ENCODE data around the gene PEX3. TPM values are rescaled to one million over a fixed set of nuclear protein-coding genes. Genes with fewer than 3 reads are reported as not detected.

PEX3 gene
- total and polyA plus RNA-seq, 2 of the 4 experiments (the other 2 are of a cell fraction): 13.3 to 13.7 TPM

DNA sequence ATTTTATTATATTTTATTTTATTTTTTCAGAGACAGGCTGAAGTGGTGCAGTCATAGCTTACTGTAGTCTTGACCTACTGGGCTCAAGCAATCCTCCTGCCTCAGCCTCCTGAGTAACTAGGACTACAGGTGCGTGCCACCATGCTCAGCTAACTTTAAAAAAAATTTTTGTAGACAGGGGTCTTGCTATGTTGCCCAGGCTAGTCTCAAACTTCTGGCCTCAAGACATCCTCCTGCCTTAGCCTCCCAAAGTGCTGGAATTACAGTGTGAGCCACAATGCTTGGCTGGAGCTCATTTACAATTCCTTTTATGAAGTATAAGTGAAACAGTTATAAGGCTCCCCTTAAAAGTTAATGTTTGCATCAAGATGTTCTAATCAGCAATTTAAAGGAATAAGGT, 46.4 kb downstream of the PEX3 start:
- Histone ChIP-seq H2AK9ac (replicated peaks; ENCODE audit: low read depth, low read length, poor library complexity) (no peak overlapping the region), H3K27ac (ENCODE audit: insufficient read depth, low read length) (no peak overlapping the region), H3K4me1 (ENCODE audit: control insufficient read depth, insufficient read depth, low read length) (no peaks in the 10 kb centered on the region), H3K9me1 (ENCODE audit: insufficient read depth, low read length) (no peaks in the 10 kb centered on the region), H2BK120ac (ENCODE audit: low read depth, low read length) (no peak overlapping the region), H3K4me3 (ENCODE audit: insufficient read depth, low read depth, low read length) (no peak overlapping the region), H3K18ac (ENCODE audit: low read depth, low read length) (no peak overlapping the region), H3K27me3 (ENCODE audit: control insufficient read depth, insufficient read depth, low read length) (no peaks in the 10 kb centered on the region), H3K9me3 (ENCODE audit: control insufficient read depth, insufficient read depth, low read length) (no peaks in the 10 kb centered on the region), H2BK20ac (ENCODE audit: low read depth, low read length) (no peak overlapping the region), H4K91ac (ENCODE audit: insufficient read depth, low read depth, low read length) (no peak overlapping the region), H2AK5ac (ENCODE audit: low read depth, low read length) (no peak overlapping the region), H3K79me1 (ENCODE audit: low read depth in 1 of 2, low read length in 2 of 2) (peaks cover 4 to 5% of the 10 kb centered on the region in 2 experiments; a peak in 2 of 4 replicates), H3K56ac (ENCODE audit: extremely low read depth, insufficient read depth, low read length) (no peak overlapping the region), H4K8ac (ENCODE audit: low read depth in 2 of 2, low read length in 2 of 2) (no peak overlapping the region), H3K4ac (ENCODE audit: low read depth, low read length) (no peak overlapping the region), H3K36me3 (ENCODE audit: control insufficient read depth, insufficient read depth, low read length) (peaks cover 31% of the 10 kb centered on the region), H3K9ac (ENCODE audit: low read depth, low read length) (no peak overlapping the region), H4K20me1 (ENCODE audit: insufficient read depth, low read length) (no peaks in the 10 kb centered on the region), H3K23ac (ENCODE audit: low read depth, low read length) (no peak overlapping the region), H3K14ac (replicated peaks; ENCODE audit: low read depth, low read length) (no peak overlapping the region), H2BK5ac (ENCODE audit: low read depth, low read length, poor library complexity, severe bottlenecking) (no peak overlapping the region), H2AFZ (replicated peaks; ENCODE audit: low read length, poor library complexity) (no peak overlapping the region), H2BK15ac (ENCODE audit: low read depth, low read length) (no peak overlapping the region), H4K5ac (ENCODE audit: low read depth, low read length) (no peak overlapping the region), H3K4me2 (ENCODE audit: low read depth, low read length) (no peak overlapping the region)
- TF ChIP-seq, protein P1, sequence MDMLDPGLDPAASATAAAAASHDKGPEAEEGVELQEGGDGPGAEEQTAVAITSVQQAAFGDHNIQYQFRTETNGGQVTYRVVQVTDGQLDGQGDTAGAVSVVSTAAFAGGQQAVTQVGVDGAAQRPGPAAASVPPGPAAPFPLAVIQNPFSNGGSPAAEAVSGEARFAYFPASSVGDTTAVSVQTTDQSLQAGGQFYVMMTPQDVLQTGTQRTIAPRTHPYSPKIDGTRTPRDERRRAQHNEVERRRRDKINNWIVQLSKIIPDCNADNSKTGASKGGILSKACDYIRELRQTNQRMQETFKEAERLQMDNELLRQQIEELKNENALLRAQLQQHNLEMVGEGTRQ (IDR thresholded peaks at IDR 0.05; ENCODE audit: low read depth, low read length): no peak
- TF ChIP-seq MAZ (IDR thresholded peaks at IDR 0.05; ENCODE audit: borderline replicate concordance, low read depth, low read length): no peak
- TF ChIP-seq, protein P2, sequence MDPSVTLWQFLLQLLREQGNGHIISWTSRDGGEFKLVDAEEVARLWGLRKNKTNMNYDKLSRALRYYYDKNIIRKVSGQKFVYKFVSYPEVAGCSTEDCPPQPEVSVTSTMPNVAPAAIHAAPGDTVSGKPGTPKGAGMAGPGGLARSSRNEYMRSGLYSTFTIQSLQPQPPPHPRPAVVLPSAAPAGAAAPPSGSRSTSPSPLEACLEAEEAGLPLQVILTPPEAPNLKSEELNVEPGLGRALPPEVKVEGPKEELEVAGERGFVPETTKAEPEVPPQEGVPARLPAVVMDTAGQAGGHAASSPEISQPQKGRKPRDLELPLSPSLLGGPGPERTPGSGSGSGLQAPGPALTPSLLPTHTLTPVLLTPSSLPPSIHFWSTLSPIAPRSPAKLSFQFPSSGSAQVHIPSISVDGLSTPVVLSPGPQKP (IDR thresholded peaks at IDR 0.05; ENCODE audit: borderline replicate concordance, low read depth, low read length): no peak
- no peak for ATAC-seq (ENCODE audit: low read depth)
- in situ Hi-C loops (cut with MboI; ENCODE audit: low sequenced_read_pairs) (no loop called here), dilution Hi-C loops (cut with HindIII; ENCODE audit: low sequenced_read_pairs, unreplicated experiment) (no loop called here), intact Hi-C loops (cut with micrococcal nuclease) (no loop called here)
- POLR2A ChIA-PET (ENCODE audit: unreplicated experiment): no interaction called here
- WGBS, 2 experiments (ENCODE audit: extremely low coverage in 2 of 2, insufficient read length in 1 of 2): no CpG with 5 or more reads among the region's 1 CpG
- BruUV-seq (replicated peaks): no TSS peak
- DNase-seq: no peak
- CTCF ChIA-PET: interaction anchor here (0.5 to 1.3 kb wide), 3 partner anchors 10 to 567 kb away, joined by 3 read pairs; no protein-coding TSS in a partner anchor
